HG03565 (cell line): ENCODE data around the gene CCR4.
A peak's percentile ranks its signal among the peaks of the same experiment; 100 is the strongest.
"Not testable (repeated sequence)": the region's sequence is repeated elsewhere in the genome, so short reads cannot be mapped to it uniquely, and the experiment has no call there.

Source experiments
- ATAC-seq: cut with Tn5 transposase; IDR thresholded peaks from one replicate; pipeline ENCODE4 v1.9.1; 2021; ENCODE audit warnings: mild to moderate bottlenecking, moderate library complexity; ENCODE audit not compliant: unreplicated experiment

CCR4 gene

DNA sequence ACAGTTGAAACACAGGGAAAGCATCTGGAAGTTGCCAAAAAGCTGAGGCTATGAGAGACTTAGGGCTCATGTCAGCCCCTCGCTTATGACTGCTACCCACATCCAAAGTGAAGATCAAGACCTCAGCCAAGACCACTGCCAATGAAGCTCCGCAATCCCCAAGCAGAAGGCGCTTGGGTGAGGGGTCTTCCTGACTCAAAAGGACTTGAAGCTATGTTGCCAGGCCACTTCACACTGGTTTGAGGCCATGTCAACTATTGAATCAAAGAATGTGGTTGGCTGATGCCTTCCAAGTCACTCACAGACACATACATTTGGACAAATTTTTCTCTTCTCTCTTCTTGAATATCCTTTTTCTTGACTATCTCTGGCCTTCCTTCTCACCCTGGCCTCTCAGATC lies 928 bp upstream of the CCR4 start:
- no peak for ATAC-seq

DNA sequence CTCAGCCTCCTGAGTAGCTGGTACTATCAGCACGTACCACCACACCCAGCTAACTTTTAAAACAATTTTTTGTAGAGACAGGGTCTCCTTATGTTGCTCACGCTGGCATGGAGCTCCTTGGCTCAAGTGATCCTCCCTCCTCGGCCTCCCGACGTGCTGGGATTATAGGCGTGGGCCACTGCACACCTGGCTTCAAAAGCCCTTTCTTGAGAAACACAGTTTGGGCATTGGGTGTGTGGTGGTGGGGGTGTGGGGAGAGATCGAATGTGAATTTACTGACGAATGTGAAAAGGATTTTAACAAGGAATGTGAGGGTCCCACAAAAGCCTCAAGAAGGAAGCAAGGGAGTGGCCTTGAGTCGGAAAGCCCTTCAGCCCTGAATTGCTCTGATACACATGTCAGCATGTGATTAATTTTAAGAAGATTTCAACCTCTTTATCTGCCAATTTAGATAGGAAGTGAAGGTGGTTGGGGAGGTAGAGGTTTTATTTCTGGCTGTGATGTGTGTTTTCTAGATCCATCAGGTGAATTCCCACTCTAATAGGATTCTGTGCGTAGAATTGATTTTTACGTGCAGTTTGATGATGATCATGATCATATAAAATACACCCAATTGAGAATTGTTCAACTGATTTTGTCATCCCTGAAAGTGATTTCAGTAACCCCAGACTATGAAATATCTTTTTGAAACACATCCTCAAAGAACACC lies 1.1 kb downstream of the CCR4 start:
- ATAC-seq, result no peak

DNA sequence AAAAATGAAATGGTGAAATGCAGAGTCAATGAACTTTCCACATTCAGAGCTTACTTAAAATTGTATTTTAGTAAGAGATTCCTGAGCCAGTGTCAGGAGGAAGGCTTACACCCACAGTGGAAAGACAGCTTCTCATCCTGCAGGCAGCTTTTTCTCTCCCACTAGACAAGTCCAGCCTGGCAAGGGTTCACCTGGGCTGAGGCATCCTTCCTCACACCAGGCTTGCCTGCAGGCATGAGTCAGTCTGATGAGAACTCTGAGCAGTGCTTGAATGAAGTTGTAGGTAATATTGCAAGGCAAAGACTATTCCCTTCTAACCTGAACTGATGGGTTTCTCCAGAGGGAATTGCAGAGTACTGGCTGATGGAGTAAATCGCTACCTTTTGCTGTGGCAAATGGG lies 3.1 kb downstream of the CCR4 start:
- ATAC-seq, result no peak

DNA sequence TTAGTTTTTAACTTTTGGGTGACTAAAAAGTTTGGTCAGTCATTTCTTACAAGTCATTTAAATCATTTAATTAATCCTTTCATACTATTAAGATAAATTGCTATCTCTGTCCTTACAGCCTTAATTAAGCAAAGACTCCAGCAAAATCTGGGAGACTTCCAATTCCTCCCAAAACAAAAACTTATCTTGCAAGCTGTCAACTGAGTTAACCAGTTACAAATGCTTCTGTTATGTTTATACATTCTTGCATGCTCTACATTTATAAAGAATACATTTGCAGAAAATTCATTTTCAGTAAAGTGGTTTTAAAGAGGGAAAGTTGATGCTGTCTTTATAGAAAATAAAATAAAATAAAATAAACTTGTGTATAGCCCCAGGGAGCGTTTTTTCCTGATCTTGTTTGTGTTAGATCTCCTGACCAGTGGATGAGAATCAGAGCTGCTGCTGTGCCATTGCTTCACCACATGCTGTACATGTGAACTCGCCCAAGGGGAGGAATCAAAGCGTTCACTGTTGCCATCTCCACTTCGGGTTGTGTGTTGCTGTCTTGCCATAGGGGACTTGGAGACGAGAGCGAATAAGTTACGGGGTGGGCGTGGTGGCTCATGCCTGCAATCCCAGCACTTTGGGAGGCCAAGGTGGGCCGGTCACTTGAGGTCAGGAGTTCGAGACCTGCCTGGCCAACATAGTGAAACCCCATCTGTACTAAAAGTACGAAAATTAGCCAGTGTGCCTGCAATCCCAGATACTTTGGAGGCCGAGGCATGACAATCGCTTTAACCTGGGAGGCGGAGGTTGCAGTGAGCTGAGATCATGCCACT lies 5.5 kb downstream of the CCR4 start:
- ATAC-seq, result no peak

DNA sequence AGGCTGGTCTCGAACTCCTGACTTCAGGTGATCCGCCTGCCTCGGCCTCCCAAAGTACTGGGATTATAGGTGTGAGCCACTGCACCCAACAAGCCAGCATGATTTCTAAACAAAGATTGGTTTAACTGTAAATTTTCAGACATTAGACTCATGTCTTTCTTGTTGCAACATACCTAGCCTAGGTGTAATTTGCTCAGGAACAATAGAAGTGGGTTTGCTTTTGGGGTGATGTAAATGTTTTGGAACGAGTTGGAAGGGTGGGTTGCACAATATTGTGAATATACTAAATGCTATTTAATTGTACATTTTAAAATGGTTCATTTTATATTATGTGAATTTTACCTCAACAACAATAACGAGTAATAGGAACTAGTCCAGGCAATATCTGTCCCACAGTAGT lies 7.1 kb downstream of the CCR4 start:
- no peak for ATAC-seq

DNA sequence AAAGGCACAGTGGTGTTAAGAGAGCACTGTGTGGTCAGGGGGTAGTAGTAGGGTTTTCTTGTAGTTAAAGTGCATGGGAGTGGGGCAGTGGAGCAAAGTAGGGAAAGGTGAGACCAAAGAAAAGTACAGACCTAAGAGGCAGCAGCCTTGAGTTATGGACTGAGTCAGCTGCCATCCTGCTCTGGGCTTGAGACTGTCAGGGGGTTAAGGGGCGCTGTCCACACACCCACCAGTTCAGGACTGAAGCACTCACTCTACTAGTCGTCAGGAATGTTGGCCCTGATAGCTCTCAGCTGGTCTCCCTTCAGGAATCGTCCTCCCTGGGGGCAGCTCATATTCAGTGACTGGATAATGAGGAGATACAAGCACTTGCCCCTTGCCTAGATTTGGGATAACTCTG lies 7.9 kb downstream of the CCR4 start:
- no peak for ATAC-seq

DNA sequence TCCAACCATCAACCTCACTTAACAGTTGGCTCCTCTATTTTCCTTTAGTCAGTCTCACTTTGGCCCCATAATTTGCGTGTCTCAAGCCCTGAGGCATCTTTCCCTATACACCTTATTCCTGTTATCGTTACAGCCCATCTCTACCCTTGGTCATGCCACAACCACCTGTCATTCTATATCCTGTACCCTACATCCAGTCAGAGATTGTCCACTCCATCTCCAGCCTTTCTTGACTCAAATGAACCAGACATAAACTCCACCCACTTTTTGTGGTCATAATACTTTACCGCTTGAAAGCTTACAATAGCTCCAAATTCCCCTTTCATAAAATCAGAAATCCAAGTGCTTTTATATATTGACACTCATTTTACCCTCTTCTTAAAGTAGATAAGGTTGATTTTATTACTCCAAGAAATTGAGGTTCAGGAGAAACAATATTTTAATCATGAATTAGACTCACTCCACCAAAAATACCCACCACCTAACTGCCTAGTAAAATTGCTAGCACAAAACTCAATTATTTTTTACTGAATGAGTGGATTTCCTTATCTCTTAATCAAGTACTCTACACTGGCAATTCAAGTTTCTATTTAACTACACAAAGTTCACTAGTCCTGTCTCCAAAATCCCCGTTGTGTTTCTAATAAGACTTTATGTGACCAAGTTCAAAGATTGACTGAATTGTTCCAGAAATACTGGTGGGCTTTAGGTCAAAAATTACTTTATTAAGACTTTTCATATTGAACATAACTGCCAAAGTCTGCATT lies 9.1 kb downstream of the CCR4 start:
- ATAC-seq, result no peak

DNA sequence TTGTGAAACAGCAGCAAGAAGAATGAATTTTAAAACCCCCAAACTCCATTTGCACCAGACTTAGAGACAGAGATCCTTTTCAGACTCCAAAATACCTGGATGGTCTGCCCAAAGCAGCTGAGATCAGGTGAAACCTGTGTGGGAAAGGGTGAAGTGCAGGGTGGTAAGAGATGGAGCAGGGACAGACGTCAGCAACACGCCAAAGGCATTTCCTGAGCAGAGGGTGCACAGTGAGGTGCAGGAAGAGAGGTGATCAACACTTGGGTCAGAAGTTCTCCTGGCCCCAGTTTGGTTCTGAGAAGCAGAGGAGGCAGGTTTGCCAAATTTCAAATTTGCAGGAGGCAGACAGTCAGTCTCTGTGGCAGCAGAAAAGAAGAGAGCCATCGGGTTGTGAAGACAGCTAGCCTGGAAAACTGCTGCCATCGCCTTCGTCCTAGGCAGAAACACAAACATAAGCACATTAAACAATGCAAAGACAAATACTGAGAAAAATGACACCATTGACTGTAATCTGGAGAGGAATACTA lies 9.8 kb downstream of the CCR4 start:
- ATAC-seq, result no peak

DNA sequence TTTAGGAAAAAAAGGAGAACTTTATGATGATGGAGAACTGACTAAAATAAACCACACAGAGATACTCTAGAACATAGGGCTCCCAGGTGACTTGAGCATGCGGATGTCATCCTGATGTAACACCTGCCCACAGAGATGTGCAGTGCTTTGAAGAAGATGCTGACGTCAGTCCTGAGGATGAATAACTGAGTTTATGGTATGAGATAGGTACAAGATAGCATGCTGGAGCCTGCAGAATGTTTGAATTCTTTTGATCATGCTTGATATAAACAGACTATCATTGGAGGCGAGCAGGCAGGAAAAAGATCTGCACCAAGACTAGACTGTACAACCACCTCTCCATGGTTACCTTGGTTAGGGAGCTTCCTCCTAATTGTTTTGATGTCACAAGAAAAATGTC lies 12.4 kb downstream of the CCR4 start:
- ATAC-seq, result no peak

DNA sequence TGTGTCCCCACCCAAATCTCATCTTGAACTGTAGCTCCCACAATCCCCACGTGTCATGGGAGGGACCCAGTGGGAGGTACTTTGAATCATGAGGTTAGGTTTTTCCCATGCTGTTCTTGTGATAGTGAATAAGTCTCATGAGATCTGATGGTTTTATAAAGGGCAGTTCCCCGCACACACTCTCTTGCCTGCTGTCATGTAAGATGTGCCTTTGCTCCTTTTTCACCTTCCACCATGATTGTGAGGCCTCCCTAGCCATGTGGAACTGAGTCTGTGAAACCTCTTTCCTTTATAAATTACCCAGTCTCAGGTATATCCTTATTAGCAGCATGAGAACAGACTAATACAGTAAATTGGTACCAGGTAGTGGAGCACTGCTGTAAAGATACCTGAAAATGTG lies 13.3 kb downstream of the CCR4 start:
- ATAC-seq, result not testable (repeated sequence)

DNA sequence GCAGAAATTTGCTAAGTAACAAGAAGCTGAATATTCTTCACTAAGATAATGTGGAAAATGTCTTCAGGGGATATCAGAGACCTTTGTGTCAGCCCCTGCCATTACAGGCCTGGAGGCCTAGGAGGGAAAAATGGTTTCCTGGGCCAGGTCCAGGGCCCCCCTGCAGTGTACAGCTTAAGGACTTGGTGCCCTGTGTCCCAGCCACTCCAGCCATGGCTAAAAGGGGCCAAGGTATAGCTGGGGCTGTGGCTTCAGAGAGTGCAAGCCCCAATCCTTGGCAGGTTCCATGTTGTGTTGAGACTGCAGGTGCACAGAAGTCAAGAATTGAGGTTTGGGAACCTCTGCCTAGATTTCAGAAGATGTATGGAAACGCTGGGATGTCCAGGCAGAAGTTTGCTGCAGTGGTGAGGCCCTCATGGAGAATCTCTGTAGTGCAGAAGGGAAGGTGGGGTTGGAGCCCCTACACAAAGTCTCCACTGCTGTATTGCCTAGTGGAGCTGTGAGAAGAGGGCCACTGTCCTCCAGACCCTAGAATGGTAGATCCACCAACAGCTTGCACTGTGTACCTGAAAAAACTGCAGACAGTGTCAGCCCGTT lies 14.3 kb downstream of the CCR4 start:
- not testable (repeated sequence) for ATAC-seq

DNA sequence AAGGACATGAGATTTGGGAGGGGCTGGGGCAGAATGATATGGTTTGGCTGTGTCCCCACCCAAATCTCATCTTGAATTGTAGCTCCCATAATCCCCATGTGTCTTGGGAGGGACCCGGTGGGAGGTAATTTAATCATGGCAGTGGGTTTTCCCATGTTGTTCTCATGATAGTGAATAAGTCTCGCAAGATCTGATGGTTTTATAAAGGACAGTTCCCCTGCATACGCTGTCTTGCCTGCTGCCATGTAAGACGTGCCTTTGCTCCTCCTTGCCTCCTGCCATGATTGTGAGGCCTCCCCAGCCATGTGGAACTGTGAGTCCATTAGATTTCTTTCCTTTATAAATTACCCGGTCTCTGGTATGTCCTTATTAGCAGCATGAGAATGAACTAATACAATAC lies 15.2 kb downstream of the CCR4 start:
- not testable (repeated sequence) for ATAC-seq

DNA sequence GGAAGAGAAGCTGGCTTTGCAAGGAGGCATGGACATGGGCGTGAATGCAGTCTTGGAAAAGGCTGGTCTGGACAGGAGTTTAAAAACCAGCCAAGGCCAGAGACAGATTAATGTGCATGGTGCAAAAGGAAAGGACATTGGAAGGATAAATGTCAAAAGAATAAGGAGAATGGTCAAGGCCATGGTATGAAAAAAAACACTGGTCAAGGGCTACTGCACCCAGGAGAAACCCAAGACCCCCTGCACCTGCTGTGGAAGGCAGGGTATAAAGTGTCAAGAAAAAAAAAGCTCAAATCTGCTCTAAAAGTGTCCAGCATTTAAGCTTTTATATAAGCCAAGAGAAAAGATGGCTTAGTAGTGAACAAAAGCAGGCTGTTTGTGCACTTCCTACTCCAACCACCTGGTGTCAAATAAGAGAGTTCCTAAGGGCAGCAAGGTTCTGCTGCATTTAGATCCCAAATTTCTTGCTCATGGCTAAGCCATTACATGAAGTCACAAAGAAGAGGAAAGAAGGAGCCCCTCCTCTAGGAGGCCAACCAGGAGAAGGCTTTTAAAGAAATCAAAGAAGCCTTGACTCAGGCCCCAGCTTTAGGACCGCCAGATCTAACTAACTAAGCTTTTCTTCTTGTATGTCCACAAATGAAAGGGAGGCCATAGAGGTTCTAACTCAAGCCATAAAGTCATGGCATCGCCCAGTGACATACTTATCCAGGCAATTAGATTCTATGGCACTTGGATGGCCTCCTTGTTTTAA lies 16.9 kb downstream of the CCR4 start:
- no peak for ATAC-seq

DNA sequence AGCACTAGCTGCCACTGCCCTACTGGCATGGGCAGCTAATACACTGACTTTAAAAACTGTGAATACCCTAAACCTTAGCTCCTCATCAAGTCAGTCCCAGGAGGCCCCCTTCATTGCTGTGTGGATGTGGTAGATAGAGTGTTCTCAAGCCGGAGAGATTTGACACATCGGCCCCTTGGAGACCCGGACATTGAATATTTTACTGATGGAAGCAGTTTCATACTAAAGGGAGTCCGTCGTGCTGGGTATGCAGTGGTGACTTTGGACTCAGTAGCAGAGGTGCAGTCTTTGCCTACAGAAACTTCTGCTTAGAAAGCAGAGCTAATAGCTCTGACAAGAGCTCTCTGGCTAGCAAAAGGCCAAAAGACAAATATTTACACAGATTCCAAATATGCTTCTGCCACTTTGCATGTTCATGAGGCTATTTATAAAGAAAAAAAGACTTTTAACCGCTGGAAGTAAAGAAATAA lies 17.5 kb downstream of the CCR4 start:
- no peak for ATAC-seq

DNA sequence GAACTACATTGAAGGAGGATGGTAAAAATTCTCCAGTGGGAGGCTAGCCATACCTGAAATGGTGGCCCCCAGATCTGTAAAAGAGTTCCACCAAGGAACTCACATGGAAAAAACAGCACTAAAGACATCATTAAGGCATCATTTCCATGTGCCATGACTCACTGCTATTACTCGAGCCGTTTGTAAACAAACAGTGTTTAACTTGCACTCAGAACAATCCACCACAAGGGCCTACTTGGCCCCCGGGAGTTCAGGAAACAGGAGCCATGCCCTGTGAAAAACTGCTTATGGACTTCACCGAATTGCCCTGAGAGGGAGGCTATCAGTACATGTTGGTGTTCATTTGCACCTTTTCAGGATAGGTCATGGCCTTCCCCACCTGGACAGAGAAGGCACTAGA lies 18.2 kb downstream of the CCR4 start:
- no peak for ATAC-seq

DNA sequence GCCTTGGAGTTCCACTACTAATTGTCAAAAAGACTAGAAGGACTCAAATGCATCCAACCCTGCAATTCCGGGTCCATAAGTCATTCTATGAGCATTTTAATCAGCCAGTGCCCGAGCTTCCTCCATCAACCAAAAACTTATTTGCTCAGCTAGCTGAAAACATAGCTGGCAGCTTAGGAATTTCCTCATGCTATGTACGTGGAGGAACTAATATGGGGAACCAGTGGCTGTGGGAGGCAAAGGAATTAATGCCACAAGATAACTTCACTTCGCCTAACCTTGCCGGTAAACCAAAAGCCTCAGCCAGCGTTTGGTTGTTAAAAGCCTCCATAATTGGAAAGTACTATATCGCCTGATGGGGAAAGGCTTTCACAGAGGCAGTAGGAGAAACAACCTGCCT lies 19.8 kb downstream of the CCR4 start:
- ATAC-seq, result not testable (repeated sequence)

DNA sequence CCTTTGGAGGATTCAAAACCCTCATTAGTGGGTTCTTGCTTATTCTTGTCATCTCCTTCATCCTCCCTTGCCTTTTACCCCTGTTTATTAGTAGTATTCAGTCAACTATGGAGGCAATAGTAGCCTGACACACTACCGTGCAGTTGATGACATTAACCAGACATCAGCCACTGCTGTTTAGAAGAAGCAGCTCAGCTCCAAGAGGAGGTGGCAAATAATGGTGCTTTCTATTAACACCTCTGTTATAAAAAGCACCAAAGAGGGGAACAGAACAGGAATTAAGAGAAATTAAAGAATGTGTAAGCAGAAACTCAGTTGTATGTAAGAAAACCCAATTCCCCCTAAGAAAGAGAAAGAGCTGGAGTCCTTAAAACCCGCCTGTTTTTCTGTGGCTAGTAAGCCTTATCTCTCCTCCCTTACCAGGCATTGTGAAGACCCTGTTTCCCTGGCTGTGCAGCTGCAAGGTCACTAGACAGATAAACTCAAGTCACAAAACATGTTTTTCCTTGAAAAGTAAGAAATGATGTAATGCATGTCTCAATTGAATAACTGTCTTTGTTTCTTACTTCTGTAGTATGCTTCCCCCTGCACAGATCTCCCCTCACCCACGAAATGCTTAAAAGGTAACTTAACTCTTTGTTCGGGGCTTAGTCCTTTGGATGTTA lies 21.2 kb downstream of the CCR4 start:
- no peak for ATAC-seq

DNA sequence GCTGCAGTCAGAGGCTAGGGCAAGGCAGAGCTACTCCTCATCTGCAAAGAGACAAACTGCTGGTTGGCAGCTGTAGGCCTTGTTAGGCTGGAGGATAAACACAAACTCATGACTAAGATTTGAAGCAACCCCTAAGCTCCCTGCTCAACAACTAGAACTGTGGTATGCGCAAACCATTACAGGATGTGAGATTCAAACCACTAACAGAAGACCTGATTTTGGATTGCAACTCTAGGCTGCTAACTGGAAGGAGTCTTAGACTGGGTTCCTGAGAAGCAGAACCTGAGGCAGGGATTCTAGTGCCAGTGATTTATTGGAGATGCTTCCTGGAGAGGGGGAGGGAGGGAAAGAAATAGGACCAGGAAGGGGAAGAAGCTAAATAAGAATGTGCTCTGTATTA lies 22.5 kb downstream of the CCR4 start:
- ATAC-seq, result peak; percentile 92

DNA sequence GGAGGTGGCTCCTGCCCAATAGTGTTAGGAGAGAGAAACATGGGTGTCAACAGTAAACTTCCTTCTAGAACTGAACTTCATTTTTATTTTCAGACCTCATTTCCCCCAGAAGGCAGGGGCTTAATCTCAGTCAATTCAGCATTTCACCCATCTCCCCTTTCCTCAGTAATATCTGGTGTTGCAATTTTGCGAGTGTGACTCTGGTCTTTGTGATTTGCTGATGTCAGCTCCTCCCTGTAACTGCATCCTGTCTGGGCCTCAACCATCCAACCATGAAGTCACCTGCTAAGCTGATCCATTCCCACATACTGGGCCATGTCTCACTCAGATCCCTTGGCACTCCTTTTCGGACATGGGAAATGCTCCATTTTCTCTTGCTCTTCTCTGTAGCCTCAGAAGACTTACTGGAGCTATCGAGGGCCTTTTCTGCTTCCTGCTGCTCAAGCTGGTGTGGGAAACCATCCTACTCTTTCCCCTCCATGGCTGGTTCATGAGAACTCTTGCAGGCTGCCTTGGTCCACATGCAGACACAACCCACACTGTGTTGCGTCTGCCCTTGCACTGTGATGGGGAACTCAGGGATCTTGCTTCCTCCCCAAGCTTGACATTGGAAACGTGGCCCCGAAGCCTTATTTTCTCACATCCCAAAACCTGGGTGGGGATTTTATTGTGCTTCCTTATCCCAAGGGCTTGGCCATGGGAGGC lies 24.6 kb downstream of the CCR4 start:
- ATAC-seq, result no peak
